ENCODE results near the gene TMEM234. TPM values are rescaled to one million over a fixed set of nuclear protein-coding genes. Genes with fewer than 3 reads are reported as not detected.
A peak's percentile ranks its signal among the peaks of the same experiment; 100 is the strongest.

The TMEM234 gene
- total RNA-seq, 1 donor from 2014 or later: 22.3 TPM

DNA sequence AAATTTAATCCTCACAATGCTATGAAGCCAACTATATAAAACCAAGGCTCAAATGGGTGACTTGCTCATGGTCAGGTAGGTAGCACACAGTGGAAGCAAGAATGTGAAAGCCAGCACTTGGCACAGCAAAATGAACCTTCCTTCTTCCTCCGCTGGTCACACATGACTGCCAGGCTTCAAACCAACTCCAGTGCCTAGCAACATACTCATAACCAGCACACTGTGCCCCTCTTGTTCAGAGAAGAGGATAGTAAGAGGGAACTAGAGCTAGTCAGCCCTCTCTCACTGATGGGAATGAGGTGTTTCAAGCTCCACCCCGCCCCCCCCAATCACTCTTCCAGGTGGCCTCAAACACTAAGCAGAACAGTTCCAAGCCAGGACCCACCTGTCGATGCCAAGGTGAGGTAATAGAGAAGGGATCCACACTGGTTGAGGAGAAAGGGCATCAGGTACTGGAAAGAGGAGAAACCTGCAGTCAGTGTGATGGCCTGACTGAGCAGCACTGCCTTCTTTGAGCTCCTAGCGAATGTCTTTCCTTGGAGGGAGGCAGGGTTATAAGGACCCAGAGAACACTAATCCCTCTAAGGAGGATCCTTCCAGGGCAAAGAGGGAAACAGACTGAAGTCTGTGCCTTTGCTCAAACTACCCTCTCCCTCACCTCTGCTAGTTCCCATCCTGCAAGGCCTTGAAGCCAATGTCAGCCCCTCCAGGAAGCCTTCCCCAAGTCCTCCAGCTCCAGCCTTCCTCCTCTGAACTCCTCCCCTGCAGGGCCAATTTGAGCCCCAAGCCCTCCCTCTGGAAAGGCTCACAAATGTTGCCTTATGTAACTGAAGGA, 1.2 kb downstream of the TMEM234 start:
- ATAC-seq: no peak
- H3K4me3 ChIP-seq: peak overlapping the region; percentile 92
- intact Hi-C loops (cut with DNase I): no loop called here
- H3K27me3 ChIP-seq: no peaks in the 10 kb centered on the region
- TF ChIP-seq, protein P1, sequence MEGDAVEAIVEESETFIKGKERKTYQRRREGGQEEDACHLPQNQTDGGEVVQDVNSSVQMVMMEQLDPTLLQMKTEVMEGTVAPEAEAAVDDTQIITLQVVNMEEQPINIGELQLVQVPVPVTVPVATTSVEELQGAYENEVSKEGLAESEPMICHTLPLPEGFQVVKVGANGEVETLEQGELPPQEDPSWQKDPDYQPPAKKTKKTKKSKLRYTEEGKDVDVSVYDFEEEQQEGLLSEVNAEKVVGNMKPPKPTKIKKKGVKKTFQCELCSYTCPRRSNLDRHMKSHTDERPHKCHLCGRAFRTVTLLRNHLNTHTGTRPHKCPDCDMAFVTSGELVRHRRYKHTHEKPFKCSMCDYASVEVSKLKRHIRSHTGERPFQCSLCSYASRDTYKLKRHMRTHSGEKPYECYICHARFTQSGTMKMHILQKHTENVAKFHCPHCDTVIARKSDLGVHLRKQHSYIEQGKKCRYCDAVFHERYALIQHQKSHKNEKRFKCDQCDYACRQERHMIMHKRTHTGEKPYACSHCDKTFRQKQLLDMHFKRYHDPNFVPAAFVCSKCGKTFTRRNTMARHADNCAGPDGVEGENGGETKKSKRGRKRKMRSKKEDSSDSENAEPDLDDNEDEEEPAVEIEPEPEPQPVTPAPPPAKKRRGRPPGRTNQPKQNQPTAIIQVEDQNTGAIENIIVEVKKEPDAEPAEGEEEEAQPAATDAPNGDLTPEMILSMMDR (IDR thresholded peaks at IDR 0.05): no peak
- peak overlapping the region; percentile 97 for H3K27ac ChIP-seq
- H3K4me1 ChIP-seq: peaks cover 26% of the 10 kb centered on the region
- no peaks in the 10 kb centered on the region for H3K9me3 ChIP-seq
- no peak for DNase-seq
- H3K36me3 ChIP-seq: peaks cover 30% of the 10 kb centered on the region

- TF ChIP-seq, protein P1 (IDR thresholded peaks at IDR 0.05): no peak
- Histone ChIP-seq H3K4me1 (peaks cover 26% of the 10 kb centered on the region), H3K36me3 (peaks cover 29% of the 10 kb centered on the region), H3K27ac (no peak overlapping the region), H3K9me3 (no peaks in the 10 kb centered on the region), H3K27me3 (no peaks in the 10 kb centered on the region), H3K4me3 (no peak overlapping the region)
- ATAC-seq: no peak
- intact Hi-C loops (cut with DNase I): no loop called here
- no peak for DNase-seq
Observed at GRCh38 chr1:32219022-32219421, 3.1 kb downstream of the TMEM234 start.

- intact Hi-C loops (cut with DNase I): no loop called here
- TF ChIP-seq, protein P1 (IDR thresholded peaks at IDR 0.05): no peak
- Histone ChIP-seq H3K4me1 (peaks cover 14% of the 10 kb centered on the region), H3K9me3 (no peaks in the 10 kb centered on the region), H3K36me3 (peaks cover 27% of the 10 kb centered on the region), H3K27ac (no peak overlapping the region), H3K27me3 (no peaks in the 10 kb centered on the region), H3K4me3 (no peak overlapping the region)
- ATAC-seq (no peak), DNase-seq (no peak)
Observed at GRCh38 chr1:32216566-32216965, 5.6 kb downstream of the TMEM234 start.

DNA sequence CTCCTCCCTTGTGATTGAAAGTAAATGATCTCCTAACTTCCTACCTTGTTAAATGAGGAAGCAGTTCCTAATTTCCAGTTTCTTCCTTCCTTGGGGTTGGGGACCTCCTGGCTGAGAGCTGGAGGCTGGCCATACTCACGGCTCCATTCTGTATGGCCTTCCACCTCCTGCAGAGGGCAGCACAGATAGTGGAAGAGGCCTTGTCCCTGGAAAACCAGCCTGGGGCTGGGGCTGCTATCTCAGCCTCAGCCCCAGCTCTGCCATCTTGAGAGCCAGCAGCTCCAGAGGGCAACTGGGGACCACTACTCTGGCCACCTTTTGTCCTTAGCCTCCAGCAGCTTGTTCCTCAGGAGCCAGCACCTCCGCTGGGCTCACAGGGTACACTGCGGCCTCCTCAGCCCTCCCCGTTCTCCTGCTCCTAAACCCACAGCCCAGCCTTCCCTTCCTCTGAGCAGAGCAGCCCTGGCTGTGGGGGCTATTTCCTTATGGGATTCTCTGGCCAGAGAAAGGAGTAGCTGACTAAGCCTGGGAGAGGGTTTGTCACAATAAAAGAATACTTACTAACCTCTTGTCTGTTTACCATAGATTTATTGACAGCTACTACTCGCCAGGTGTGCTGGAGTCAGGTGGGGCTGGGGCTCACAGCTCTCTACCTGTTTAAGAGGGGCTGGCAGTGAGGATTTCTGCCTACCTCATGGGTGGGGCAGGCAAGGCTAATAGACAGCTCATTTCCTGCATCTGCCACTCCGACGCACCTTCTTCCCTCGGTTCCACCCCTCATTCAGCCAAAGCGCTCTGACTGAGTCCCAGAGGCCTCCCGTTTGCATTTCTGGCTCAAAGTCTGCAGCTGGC, 6.3 kb downstream of the TMEM234 start:
- intact Hi-C loops (cut with DNase I): no loop called here
- DNase-seq (no peak), ATAC-seq (peak; percentile 87)
- Histone ChIP-seq H3K4me1 (peaks cover 7% of the 10 kb centered on the region), H3K27ac (no peak overlapping the region), H3K4me3 (no peak overlapping the region), H3K9me3 (no peaks in the 10 kb centered on the region), H3K27me3 (no peaks in the 10 kb centered on the region), H3K36me3 (peaks cover 27% of the 10 kb centered on the region)
- TF ChIP-seq, protein P1 (IDR thresholded peaks at IDR 0.05): peak; percentile 74

- H3K27me3 ChIP-seq: no peaks in the 10 kb centered on the region
- H3K27ac ChIP-seq: no peak within 1 kb of the TSS
- TF ChIP-seq, protein P1 (IDR thresholded peaks at IDR 0.05): no peak
- ATAC-seq (peak; percentile 1), DNase-seq (no peak)
- peaks cover 11% of the 10 kb centered on the region for H3K4me1 ChIP-seq
- no peak within 1 kb of the TSS for H3K4me3 ChIP-seq
- H3K36me3 ChIP-seq: no peaks in the 10 kb centered on the region
- no peaks in the 10 kb centered on the region for H3K9me3 ChIP-seq
- intact Hi-C loops (cut with DNase I): no loop called here
Observed at GRCh38 chr1:32208891-32209328, 13.2 kb downstream of the TMEM234 start, which contains the start of gene DCDC2B. TSS of gene DCDC2B (plus strand) at chr1:32209089. CDS start at chr1:32209094, 5 bp downstream.

Measured in upper lobe of right lung (tissue), 1 donor.